ENCODE measurements around the gene MTAP.

GRCh38 chr9:21862871-21863270 is 60.4 kb downstream of the MTAP start:
- TF ChIP-seq CTCF (IDR thresholded peaks at IDR 0.05; ENCODE audit: borderline replicate concordance, extremely low read depth, low read length, poor library complexity, severe bottlenecking) (no peak), EZH2 (IDR thresholded peaks at IDR 0.05; ENCODE audit: borderline replicate concordance, low read depth, low read length, severe bottlenecking) (no peak)
